HG02943 (cell line): ENCODE results near the gene NQO1.

Experiments used
- ATAC-seq: cut with Tn5 transposase; IDR thresholded peaks from one replicate; pipeline ENCODE4 v1.9.1; 2021; ENCODE audit warnings: mild to moderate bottlenecking, low read depth, moderate library complexity; ENCODE audit not compliant: unreplicated experiment

NQO1 gene

DNA sequence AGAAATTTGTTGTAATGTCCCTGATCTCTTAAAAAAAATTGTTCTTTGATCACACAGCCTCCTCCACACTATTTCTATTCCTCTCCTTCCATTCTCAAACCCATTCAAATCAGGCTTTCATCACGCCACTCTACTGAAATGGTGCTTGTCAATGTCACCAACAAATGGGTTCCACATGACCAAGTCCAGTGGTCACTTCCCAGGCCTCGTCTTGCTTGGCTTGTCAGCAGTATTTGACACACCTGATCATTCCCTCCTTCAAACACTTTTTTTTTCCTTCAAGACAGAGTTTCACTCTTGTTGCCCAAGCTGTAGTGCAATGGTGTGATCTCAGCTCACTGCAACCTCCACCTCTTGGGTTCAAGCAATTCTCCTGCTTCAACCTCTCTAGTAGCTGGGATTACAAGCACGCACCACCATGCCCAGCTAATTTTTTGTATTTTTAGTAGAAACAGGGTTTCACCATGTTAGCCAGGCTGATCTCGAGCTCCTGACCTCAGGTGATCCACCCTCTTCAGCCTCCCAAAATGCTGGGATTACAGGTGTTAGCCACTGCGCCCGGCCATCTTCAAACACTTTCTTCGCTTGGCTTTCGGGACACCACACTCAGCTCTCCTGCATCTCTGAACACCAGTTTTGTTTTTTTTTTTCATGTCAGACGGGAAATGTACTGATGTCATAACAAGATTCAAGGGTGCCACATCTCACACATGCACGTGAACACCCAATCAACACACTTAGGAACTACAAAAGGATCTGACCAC is 18.3 kb downstream of the NQO1 start:
- ATAC-seq: no peak

DNA sequence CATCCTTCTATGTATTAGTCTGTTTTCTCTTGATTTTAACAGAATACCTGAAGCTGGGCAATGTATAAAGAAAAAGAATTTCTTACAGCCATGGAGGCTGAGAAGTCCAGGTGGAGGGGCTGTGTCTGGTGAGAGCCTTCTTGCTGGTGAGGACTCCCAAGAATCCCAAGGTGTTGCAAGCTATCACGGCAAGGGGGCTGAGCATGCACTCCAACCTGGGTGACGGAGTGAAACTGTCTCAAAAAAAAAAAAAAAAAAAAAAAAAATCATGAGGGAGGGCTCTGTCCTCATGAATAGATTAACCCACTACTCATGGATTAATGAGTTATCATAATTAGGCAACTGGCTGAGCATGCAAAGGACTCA is 19.4 kb downstream of the NQO1 start:
- no peak for ATAC-seq

DNA sequence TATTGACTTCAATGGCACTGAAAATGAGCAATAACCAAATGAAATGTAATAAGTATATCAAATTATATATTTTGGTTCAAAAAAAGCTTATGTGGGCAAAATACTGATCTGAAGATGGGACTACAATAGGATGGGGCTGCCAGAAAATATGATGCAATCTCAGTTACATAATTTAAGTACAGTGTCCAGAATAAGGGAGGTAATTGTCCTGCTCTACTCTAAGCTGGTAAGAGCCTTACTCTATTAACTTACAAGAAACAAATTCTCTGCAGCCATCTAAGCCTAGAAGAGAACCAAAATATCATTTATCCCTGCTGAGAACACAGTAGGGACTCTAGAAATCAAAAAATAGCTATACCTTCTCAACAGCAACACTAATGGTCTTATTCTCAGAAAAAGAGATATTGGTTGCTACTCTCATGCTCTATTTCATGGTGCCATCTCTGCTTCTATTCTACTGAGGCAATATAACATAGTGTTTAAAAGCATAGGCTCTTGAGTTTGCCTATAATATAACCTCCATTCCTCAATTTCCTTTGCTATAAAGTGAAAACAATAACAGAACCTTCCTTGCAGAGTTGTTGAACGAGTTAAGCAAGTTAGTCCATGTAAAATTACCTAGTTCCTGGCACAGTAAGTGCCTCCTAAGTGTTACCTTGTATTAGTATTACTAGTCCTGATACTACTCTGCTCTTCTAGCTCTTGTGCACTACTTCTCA is 19.9 kb downstream of the NQO1 start:
- no peak for ATAC-seq

DNA sequence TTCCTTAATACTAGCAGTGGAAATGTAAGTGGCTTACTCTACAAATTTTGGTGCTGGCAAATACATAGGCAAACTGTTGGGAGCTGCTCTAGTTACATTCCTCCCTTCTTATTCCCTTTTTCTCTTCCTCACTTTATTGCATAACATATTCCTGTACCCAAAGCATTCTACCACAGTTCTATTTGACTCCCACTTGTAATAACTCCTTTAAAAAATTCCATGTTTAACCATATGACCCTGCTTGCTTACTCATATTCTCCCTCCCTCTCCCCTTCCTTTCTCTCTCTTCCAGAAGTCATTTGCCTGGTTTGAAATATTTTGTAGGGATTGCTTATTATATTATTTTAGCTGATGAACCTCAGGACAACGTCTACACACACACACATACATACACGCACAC is 22.7 kb downstream of the NQO1 start:
- no peak for ATAC-seq

DNA sequence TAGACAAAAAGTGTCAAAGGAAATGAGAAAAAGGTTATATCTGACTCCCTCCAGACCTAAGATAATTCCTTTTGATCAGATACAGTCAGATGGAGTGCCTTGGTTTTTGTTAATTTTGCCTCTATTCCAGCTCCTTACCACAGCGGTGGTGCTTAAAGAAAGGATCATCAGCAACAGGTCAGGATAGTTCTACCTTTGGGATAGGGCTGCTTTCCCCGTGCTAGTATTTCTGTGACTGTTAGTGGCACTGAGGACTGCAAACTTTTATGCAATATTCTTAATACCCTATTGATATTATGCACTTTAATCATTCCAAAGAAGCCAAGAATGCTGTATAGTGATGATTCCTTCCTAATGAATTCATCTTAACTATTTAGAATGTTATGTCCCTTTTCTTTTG is 24.5 kb downstream of the NQO1 start:
- ATAC-seq: no peak

DNA sequence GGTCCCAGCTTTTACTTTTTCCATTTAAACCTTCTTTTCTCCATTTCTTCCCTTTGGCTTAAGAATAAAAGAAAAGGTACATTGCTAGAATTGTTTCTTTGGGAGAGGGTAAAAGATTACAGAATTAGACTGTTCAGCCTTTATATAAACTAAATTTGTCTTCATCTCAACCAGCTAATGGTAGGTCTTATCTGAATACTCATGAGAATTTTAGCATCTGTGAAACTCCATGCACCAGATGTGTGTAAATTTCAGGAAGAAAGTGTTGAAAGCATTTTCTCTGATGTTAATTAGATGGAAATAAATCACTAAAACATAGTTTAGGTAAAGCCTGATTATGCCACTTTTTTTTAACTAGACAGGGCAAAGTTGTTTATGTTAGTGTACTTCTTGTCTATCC is 24.9 kb downstream of the NQO1 start:
- ATAC-seq: no peak

DNA sequence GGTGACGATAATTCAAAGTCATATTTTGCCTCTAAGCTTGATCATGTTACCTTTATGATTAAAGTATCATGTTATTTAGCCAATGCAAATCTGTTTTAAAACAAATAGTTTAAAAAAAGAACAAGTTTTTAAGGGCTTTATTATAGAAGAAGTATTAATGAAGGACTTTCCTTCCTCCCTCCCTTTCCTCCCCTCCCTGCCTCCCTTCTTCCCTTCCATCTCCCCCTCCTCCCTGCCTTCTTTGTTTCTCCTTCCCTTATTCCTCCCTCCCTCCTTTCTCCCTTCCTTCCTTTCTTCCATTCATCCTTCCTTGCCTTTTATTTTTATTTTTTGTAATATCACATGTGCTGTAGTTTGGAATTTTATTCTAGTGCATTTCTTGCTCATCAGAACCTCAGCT is 26.4 kb downstream of the NQO1 start:
- no peak for ATAC-seq

DNA sequence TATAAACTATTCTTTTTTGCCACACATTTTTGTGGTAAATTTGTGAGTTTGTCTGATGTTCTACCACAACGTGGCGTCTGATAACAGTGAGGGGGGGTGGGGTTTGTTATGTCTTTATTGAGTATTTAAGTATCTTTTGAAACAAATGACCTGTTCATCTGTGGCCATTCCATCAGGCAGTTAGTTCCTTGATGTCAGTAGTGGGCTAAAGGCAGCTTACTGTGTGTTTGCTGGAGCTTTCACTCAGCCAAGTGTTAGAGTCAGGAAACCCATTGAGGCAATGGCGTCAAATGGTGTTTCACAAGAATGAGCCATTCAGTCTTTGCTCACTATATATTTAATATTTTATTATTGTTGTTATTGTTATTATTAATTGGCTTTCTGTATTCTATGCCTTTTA is 28.0 kb downstream of the NQO1 start:
- no peak for ATAC-seq

DNA sequence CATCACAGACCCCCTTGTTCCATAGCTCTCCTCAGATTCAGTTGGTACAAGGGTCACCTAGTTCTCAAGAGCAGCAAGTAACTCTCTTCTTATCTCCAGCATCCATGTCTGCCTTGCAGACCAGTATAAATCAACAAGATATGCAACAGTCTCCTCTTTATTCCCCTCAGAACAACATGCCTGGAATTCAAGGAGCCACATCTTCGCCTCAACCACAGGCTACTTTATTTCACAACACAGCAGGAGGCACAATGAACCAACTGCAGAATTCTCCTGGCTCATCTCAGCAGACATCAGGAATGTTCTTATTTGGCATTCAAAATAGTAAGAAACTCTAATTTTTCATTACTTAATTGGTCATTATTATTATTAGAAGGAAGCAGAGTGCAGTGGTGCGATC is 32.4 kb downstream of the NQO1 start:
- no peak for ATAC-seq

DNA sequence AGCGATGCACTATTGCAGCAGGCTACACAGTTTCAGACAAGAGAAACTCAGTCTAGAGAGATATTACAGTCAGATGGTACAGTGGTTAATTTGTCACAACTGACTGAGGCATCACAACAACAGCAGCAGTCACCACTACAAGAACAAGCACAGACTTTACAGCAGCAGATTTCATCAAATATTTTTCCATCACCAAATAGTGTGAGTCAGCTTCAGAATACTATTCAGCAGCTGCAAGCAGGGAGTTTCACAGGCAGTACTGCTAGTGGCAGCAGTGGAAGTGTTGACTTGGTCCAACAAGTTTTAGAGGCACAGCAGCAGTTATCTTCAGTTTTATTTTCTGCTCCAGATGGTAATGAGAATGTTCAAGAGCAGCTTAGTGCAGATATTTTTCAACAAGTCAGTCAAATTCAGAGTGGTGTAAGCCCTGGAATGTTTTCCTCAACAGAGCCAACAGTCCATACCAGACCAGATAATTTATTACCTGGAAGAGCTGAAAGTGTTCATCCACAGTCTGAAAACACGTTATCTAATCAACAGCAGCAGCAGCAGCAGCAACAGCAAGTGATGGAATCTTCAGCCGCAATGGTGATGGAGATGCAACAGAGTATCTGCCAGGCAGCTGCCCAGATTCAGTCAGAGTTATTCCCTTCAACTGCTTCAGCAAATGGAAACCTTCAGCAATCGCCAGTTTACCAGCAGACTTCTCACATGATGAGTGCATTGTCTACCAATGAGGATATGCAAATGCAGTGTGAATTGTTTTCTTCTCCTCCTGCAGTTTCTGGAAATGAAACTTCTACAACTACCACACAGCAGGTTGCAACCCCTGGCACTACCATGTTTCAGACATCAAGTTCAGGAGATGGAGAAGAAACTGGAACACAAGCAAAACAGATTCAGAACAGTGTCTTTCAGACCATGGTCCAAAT is 34.1 kb downstream of the NQO1 start:
- ATAC-seq: no peak

DNA sequence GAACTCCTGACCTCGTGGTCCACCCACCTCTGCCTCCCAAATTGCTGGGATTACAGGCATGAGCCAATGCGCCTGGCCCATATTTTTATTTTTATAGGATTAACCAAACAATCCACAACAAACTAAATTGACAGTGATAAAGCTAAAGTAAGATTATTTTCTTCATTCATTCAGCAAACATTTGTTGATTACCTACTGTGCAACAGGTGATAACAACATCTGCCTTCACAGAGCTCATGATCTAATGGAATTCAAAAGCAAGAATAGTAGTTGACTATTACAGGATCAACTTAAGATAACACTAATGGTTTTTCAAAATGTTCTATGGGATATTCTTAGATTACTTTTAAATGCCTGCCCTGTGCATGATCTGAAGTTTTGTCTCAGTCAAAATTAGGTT is 37.8 kb downstream of the NQO1 start:
- no peak for ATAC-seq

DNA sequence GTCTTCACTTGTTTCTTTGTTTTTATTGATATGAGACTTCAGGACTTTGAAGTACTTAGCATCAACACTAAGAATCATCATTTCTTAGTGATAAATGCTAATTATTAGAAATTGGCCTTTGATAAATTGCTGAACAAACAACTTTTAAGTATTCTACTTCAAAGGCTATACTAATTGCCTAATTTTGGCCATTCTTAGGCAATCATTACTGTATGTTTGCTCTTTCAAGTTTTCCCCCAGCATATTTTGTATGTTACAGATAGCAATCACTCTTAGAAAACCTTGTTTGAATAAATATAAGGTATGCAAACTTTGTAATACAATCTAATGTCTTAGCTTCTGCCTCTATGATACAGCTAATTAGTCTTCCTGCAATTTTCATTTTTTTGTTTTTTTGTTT is 46.0 kb downstream of the NQO1 start:
- ATAC-seq: no peak

DNA sequence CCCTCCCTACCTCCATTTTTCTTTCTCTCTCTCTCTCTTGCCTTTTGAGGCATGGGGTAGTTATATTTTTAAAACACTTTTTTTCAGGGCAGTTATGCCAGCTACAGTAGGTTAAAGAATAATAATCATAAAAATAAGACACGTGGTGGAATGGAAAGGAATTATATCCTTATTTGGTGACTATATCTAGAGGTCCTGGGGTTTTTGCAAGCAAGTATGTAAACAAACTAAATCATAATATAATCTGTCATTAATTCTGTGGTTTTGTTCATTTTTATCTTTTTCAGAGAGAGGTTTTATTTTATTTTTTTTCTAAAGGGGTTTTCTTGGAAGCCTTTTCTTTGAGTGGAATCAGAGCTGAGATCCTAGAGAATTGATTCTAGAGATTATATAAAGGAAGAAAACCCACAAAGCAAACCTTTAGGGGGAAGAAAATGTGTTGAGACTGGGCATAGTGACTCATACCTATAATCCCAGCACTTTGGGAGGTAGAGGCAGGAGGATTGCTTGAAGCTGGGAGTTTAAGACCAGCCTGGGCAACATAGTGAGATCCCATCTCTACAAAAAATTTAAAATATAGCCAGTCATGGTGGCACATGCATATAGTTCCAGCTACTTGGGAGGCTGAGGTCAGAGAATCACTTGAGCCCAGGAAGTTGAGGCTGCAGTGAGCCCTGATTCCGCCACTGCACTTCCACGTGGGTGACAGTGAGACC is 53.2 kb downstream of the NQO1 start:
- ATAC-seq: no peak

DNA sequence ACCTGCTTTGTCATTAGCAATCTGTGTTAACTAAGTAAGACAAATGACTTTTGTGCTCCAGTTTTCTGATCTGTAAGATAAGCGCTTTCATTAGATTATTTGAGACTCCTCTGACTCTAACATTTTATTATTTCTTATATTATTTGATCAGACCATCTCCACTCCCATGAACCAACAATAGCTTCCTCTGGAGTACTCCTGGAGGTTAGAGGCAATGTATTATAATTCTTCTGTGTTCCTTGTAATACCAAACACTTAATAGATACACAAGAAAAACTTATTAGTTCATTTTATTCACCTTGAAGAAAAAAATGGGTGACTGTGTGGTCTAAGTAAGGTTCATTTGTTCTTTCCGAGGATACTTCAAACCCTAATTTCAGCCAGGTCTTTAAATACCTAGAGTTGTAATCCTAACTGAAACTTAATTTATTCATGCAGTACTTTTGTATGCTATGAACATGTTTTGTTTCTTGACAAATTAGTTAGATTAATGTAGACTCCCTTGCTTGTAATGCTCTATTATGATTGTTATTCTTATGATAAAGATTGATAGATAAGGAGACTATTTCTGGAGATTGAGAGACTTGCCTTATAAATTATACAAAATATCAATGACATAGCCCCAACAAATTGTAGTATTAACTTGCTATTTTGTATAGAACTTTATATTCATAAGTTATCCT is 53.9 kb downstream of the NQO1 start:
- ATAC-seq: no peak

DNA sequence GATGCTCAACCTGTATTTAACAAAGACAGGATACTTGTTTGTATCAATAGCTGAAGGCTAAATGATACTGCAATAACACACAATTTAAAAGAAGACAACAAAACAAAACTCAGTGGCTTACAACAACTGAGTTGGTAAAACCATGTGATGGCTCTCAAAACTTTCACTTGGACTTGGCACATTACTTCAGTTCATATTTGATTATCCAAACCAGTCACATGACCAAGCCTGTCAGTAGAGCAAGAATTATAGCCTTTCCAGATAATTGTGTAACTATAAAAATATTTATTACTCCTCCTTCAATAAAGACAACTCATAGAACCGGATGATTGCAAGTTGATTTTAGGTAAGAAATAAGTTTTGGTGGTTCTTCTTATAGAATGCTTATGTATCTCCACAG is 56.8 kb downstream of the NQO1 start:
- ATAC-seq: no peak

DNA sequence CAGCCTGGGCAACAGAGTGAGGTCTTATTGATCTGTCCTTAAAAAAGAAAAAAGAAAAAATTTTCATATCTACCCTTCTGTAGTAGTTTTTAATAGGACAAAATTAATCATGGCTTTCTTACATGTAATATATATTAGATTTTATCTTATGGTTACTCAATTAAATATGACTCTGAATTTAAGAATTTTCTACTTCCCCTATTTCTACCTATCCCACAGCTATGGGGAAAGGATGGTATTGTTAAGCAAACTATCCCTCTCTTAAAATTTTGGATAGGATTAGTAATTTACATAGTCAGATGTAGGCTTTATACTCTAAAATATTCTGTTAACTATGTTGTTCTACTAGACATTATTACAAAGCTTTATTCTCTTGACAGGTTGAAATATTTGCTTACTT is 62.5 kb downstream of the NQO1 start:
- ATAC-seq: no peak

DNA sequence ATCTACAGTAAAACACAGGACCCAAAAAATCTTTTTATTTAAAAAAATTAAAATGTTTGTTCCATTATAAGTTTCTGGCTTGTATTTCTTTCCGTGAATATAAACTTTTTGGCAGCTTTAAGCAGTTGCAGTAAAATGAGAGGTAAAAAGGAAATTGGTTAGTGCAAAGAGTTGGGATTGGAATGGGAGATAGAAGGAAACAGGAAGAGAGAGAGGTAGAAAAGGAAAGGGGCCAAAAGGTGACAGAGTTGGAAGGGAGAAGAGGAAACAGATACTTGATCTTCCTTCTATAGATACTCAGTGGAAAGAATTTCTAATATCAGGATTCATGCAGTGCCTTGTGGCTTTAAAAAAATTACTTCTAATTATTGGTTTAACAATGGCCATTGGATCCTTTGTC is 63.5 kb downstream of the NQO1 start:
- ATAC-seq: no peak

DNA sequence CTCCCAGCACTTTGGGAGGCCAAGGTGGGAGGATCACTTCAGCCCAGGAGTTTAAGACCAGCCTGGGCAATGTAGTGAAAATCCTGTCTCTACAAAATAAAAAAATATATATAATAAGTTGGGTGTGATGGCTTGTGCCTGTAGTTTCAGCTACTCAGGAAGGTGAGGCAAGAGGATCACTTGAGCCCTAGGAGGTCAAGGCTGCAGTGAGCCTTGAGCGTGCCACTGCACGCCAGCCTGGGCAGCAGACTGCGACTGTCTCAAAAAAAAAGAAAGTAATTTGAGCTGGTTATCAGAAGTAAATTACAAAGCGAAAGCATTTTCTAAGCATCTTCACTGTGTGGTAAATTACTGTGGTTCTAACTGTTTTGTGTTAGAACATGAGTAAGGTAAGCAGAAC is 66.2 kb downstream of the NQO1 start:
- no peak for ATAC-seq
